Keratinocyte (primary cell): Measurements from ENCODE around the gene EDA.

Experiments
- EZH2 ChIP-seq: IDR thresholded peaks from one replicate; pipeline ENCODE4 v1.6.1; 2012; ENCODE audit warnings: inconsistent platforms, mild to moderate bottlenecking, low read length, moderate library complexity
- TF ChIP-seq, protein P1 (sequence below), 3 experiments: IDR thresholded peaks in 1 of 3; conservative IDR thresholded peaks in 1 of 3; optimal IDR thresholded peaks in 1 of 3; 2 replicates in 2 of 3; 3 replicates in 1 of 3; pipeline versions ENCODE3 to v1.5.1; 2011; ENCODE audit warnings: low read length in 3 of 3, mild to moderate bottlenecking in 3 of 3, moderate library complexity in 2 of 3, control low read depth in 1 of 3, inconsistent platforms in 1 of 3; ENCODE audit not compliant: insufficient read depth in 2 of 3; ENCODE audit errors: extremely low read depth in 1 of 3

DNA sequence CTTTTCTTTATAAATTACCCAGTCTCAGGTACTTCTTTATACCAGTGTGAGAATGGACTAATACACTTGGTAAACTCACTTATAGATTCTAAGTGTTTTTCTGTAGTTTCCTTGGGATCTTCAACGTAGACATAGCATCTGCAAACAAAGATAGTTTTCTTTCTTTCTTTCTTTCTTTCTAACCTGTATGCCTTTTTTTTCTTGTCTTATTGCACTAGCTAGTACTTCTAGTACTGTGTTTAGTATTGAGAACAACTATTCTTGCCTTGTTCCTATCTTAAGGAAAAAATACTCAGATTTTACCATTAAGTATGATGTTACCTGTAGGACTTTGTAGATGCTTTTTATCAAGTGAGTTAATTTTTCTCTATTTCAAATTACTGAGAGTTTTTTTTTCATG is 102.2 kb downstream of the EDA start:
- TF ChIP-seq, protein P1, sequence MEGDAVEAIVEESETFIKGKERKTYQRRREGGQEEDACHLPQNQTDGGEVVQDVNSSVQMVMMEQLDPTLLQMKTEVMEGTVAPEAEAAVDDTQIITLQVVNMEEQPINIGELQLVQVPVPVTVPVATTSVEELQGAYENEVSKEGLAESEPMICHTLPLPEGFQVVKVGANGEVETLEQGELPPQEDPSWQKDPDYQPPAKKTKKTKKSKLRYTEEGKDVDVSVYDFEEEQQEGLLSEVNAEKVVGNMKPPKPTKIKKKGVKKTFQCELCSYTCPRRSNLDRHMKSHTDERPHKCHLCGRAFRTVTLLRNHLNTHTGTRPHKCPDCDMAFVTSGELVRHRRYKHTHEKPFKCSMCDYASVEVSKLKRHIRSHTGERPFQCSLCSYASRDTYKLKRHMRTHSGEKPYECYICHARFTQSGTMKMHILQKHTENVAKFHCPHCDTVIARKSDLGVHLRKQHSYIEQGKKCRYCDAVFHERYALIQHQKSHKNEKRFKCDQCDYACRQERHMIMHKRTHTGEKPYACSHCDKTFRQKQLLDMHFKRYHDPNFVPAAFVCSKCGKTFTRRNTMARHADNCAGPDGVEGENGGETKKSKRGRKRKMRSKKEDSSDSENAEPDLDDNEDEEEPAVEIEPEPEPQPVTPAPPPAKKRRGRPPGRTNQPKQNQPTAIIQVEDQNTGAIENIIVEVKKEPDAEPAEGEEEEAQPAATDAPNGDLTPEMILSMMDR (optimal IDR thresholded peaks at IDR 0.05 in 1 of 3, IDR thresholded peaks at IDR 0.05 in 1 of 3, conservative IDR thresholded peaks at IDR 0.05 in 1 of 3; ENCODE audit: extremely low read depth in 1 of 3, insufficient read depth in 2 of 3, low read length in 3 of 3) = no peak
- TF ChIP-seq EZH2 = no peak
